CMK (cell line): ENCODE results near the gene PRR18.
"Not testable (repeated sequence)": the region's sequence is repeated elsewhere in the genome, so short reads cannot be mapped to it uniquely, and the experiment has no call there.

Source experiments
- DNase-seq: peaks from one replicate; pipeline ENCODE4 v3.0.0-alpha.2; 2010; ENCODE audit warnings: low read depth

The PRR18 gene, protein sequence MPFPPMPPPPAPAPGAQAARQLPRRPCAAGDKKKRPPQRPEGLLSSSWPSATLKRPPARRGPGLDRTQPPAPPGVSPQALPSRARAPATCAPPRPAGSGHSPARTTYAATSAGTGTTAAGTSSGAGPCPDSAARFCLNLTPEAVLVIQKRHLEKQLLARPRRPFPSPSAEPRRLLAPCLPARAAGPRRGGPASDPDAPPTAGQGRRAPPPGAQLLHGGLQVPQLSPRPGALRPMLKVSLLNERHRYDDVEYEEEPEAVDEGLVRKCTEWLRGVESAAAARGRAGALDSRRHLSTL

DNA sequence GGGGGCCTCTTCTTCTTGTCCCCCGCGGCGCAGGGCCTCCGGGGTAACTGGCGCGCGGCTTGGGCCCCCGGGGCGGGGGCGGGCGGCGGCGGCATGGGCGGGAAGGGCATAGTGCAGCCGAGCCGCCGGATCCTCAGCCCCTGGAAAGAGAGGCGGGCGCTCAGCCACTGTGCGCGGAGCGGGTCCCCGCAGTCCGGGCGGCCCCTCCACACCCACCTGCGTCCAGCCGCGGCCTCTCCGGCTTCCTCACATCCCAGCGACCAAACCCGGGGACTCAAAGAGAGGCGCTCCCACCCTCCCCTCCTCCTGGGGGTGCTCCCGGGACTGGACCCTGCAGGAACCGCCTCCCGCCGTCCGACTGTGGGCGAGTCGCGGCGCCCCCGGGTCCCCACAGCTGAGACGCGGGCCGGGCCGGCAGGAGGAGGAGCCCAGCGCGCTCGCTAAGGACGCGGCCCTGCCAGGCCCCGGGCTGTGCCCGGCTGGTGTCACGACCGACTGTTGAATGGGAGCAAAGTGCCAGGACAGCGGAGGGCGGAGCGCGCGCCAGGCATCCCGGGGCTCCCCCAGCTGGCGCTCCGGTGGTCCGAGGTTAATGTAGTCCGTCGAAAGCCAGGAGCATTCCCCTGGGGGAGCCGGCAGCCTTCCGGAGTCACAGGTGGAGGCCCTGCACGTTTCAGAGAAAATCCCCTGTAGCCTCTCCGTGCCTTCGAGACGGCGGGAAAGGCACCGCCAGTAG is at the start of gene PRR18:
TSS of gene PRR18 (minus strand) at position 360 of the 736 bp plus-strand sequence. CDS start at position 110, 250 bp downstream.
- DNase-seq = no peak

DNA sequence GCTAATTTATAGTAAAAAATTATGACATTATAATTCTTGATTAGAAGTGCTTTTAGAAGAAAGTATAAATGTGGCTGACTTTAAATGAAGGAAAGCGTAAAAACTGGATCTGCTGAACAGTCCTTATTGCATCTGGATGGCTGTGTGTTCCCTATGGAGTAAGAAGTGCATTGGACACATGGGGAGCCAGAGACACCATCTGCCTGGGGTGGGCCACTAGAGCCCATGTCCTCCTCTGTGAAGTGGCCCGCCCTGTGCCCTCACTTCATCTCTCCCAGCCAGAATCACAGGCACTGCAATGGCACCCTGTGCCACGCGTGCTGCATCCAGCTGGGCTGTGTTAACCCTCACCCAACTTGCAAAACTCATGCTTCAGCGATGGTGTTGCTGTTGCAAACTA is 47.4 kb upstream of the PRR18 start:
- no peak for DNase-seq

DNA sequence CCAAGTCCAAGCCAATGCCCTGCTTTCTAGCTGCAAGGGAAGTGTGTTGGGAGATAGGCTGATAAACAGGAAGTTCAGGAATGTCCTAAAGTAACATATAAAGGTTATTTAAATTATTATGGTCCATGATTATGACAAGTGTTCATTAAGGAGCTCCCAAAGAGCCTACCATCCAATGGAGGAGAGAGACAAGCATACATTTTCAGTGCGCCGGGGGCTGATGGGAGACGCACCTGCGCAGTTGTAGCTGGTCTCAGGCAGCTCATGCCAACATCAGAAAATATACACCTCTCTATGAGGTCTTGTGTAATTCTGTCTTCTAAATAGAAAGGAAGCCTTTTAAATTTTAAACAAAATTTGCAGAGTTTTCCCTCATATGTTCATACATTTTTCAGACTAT is 46.8 kb upstream of the PRR18 start:
- DNase-seq = no peak

DNA sequence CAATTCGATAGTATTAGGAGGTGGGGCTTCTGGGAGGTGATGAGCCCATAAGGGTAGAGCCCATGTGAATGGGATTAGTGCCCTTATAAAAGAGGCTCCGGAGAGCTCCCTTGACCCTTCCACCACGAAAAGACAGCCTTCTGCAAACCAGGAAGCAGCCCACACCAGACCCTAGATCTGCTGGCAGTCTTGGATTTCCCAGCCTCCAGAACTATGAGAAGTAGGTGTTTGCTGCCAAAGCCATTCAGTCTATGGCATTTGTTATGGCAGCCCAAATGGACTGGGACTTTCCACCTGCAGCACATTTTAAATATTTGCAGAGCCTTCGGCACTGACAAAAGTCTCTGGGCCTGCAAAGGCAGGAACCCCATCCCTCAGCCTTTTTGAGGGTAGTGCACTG is 46.0 kb upstream of the PRR18 start:
- no peak for DNase-seq

DNA sequence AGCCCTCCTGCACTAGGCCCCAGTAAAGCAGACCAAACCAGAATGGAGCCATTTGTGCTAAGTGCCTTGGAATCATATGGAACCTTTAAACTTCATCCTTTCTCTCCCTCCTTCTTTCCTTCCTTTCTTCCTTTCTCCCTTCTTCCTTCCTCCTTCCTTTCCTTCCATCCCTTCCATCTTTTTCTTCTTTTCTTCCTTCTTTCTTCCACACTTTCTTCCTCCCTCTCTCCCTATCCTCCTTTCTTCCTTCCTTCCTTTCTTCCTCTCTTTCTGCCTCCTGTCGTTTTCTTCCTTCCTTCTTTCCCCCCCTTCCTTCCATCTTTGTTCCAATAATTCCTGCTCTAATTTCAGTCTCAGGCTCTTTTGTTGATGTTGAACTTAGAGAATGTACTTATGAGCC is 45.3 kb upstream of the PRR18 start:
- DNase-seq = no peak

DNA sequence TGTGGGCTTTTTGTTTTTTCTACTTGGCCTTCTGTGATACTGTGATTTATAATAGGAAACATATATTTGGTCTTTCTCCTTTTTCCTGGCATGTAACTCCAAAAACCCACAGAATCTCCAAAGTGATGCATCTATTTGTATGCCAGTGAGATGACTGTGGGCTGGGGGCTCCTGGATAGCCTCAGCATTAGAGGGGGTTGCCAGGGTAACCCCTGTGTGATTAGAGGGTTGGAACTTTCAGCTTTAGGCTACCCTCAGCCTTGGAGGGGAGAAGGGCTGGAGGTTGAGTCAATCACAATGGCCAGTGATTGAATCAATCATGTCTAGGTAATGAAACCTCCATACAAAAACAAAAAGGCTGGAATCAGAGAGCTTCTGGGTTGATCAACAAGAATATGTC is 44.7 kb upstream of the PRR18 start:
- no peak for DNase-seq

DNA sequence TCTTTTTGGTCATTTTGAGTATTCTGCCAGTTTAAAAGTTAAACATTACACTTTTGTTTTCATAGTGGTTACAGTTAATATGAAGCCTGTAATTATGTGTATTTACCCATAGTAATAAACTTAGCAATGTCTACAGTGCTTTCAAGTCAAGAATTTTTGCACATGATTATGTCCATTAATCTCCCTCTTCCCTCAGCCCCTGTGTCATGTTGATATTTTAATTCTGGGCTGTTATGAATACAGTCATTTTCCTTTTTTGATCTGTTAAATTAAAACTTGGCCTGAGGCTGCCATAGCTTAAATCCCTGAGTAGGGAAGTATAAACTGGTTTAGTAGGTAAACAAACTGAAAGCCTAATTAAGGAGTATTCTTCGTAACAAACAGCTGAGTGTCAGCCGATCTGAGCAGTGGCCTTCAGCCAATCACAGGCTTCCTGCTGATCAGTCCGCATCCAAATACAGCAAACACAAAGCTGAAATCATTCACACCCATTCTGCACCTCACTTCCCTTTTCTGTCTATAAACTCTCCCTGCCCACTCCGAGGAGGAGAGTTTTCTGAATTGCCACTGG is 43.6 kb upstream of the PRR18 start:
- no peak for DNase-seq

DNA sequence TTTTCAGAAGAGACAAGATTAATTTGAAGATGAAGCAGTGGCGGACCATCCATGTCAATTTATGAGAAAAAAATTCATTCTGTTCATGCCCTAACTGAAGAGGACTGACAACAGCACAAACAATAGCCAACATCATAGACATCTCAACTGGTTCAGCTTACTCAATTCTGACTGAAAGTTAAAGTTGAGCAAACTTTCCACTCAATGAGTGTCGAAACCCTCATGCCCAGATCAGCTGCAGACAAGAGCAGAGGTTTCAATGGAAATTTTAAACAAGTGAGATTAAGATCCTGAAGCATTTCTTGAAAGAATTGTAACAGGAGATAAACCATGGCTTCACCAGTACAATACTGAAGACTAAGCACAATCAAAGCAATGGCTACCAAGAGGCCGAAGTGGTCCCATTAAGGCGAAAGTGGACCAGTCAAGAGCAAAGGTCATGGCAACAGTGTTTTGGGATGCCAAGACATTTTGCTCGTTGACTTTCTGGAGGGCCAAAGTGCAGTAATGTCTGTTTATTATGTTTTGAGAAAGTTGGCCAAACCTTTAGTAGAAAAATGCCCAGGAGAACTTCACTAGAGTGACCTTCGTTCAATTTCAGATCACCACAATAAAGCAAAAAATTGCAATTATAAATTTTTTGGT is 40.2 kb upstream of the PRR18 start:
- DNase-seq = no peak

DNA sequence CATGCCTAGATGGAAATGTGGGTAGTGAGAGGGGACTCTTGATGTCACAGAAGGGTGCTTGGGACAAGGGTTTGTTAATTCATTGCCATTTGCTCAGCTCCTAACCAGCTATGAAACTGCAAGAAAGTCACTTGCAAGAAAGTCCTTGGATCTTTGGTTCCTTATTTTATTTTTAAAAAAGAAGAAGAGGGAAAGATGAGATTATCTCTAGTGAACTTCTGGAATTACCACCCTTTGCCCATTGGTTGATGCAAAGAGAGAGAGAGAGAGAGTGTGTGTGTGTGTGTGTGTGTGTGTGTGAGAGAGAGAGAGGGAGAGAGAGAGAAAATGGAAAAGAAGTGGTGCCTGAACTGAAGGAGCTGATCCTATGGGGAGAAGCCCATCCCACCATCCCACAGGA is 38.8 kb upstream of the PRR18 start:
- DNase-seq = no peak

DNA sequence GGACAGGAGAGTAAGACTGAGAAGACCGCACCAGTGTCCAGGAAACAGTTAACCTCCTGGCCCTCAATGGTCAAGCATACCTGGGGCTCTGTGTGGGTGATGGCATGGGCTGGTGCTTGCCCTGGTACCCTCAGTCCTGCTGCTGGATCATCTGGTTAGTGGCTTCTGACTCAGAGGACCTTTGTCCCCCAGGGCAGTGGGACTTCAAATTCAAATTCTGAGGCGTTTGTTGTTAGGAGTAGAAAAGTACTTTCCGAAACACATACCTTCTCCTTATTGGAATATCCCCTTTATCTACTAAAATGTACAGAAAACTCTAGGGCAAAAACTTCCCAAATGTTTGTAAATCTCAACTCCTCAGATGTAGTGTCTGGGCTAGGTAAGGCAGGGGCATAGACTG is 38.3 kb upstream of the PRR18 start:
- no peak for DNase-seq

DNA sequence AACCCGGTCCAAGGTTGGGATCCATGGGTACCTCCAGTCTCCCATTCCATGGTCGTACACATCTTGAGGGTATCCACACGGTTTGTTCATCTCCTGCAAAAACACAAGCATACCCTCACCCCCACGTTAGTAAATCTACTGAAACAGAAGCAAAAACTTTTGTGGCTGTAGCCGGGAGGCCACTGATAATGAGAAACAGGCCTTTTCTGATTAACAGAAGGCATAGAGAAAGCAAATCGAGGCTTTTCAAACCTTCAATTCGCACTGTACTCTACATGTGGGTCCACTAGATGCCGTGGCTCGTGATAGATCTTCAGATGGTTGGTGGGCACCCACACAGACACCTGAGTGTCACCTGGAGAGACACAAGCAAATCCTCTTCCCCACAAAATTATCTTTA is 37.5 kb upstream of the PRR18 start:
- DNase-seq = not testable (repeated sequence)

DNA sequence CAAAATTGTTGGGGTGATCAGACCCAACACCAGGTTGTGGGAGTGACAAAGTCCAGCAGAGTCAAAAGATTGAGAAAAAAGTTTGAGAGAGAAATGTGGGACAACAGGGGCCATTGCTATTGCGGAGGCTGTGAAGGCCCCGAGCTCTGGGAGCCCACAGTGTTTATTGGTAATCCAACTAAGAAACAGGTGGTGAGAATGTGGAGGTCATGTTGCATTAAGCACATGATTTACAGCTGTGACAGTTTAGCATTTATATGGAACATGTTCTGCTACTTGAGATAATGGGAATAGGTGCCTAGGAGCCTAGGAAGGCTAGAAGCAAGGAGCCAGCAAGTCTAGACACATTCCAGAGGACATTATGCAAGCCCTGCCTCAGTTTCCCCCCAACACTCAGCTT is 36.7 kb upstream of the PRR18 start:
- DNase-seq = not testable (repeated sequence)

DNA sequence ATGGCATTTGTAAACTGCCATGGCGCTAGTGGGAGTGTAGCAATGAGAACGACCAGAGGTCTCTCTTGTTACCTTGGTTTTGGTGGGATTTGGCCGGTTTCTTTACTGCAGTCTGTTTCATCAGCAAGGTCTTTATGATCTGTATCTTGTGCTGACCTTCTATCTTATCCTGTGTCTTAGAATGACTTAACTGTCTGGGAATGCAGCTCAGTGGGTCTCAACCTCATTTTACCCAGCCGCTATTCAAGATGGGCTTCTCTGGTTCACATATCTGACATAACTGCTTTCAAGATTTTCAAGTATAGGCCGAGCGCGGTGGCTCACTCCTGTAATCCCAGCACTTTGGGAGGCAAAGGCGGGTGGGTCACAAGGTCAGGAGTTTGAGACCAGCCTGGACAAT is 36.0 kb upstream of the PRR18 start:
- no peak for DNase-seq

DNA sequence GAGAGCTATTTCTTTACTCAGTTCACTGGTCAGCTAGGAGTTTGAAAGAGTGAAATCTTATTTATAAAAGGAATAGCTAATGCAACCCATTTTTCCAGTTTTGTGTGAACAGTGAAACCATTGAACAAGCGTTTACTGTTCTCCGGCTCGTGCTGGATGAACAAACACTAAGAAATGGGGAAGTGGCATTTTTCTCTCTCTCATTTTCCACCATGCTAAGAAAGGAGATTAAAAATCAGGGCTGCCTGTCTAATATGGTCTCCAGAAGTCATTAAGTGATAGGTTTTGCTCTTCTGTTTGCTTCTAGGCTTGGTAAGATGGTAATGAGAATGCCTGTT is 34.9 kb upstream of the PRR18 start:
- DNase-seq = no peak

DNA sequence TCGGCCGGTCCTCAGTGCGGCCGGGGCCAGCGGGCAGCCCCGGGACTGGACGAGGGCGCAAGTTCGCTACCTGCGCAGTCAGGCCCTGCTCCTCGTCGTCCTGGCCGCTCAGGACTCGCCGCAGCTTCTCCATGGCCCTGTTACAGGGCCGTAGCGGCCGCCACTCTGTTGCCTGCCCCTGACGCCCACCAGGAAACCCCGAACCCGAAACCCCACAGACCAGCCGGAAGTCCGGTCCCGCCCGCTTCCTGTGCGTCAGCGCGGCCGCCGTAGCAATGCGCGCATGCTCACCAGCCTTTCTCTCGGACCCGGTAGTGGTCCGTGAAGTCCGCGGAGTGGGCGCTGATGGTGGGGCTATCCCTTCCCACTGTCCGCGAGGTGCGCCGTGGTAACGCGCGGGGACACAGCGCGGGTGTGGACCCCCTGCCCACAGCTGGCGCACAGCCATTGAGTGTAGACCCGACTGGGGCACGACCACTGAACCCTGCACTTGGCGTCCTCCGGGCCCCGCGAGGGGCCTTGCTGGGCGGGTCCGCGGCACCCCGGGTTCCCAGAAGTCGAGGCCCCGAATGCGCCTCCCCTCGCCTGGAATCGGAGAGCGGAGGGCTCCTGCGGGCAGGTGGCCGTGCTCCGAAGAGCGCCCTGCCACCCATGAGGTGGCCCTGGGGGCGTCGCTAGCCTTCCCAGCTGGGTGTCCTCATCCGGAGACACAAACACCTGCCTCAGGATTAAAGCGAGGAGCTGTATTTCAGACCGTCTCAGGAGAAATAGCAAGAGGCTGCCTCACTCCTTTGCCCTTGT is 34.4 kb upstream of the PRR18 start, which contains the start of gene SFT2D1:
TSS of gene SFT2D1 (minus strand) at position 197 of the 801 bp plus-strand sequence. CDS start at position 133, 64 bp downstream.
- DNase-seq = peak; percentile 76

DNA sequence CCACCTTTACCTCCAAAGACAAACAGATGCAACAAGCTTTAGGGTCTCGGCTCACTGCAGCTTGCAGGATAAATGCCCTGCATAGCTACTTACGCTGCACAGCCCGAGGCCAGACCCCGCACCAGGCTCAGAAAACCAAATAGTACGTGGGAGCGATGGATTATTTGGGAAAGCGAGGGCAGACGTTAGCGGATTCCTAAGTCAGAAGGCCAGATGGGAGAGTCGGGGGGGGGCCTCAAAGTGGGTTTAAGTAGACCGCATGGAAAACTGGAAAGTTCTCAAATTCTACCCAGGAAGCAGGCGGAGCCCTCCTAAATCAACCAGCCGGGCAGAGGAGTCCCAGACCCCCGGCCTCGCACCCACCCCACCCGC is 33.8 kb upstream of the PRR18 start:
- no peak for DNase-seq

DNA sequence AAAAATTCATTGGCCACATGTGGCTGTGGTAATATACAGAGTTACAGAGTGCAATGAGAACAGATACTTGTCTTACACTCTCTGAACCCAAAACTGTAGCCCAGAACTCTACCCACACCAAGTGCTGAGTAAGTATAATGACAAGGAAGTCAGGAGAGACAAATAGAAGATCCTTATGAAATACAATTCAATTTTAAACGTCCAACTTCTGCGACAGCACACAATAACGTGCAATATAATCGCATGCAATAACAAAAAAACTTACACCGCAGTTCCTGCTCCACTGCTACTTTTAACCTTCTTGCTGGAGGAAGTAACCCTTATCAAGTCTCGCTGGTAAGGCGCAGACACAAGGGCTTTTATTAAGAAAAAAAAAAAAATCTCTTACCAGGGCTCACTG is 33.3 kb upstream of the PRR18 start:
- DNase-seq = no peak

DNA sequence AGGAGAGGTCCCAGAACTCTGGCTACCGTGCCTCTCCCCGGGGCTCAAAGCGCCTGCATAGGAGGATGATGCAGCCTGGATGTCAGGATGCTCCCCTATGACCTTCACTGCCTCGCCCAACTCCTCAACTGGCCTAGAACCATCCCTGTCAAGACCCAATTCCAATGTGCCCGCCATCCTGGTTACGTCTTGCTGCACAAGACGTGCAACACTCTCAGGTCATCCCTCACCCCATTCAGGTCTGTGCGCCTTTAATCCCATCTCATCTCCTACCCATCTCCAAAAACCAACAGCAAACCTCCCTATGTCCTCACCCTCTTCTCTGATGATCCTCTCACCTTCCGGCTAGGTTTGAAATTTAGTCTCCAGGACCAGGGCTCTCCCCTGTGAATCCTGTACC is 30.7 kb upstream of the PRR18 start:
- DNase-seq = no peak

DNA sequence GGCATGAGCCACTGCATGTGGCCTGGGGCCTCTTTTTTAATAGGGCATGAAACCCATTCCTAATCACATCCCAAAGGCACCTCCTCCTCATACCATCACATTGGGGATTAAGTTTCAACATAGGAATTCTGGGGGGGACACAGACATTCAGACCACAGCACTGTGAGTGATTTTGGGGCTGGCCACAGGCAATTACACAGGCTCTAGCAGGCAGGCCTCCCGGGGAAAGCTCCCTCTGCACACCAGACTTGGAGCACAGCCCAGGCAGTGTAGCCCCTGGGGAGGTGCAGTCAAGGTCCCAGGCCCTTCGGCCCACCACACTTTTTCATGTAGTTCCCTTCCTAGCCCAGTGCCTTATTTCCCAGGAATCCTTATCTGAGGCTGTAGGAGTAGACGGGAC is 28.7 kb upstream of the PRR18 start:
- no peak for DNase-seq

DNA sequence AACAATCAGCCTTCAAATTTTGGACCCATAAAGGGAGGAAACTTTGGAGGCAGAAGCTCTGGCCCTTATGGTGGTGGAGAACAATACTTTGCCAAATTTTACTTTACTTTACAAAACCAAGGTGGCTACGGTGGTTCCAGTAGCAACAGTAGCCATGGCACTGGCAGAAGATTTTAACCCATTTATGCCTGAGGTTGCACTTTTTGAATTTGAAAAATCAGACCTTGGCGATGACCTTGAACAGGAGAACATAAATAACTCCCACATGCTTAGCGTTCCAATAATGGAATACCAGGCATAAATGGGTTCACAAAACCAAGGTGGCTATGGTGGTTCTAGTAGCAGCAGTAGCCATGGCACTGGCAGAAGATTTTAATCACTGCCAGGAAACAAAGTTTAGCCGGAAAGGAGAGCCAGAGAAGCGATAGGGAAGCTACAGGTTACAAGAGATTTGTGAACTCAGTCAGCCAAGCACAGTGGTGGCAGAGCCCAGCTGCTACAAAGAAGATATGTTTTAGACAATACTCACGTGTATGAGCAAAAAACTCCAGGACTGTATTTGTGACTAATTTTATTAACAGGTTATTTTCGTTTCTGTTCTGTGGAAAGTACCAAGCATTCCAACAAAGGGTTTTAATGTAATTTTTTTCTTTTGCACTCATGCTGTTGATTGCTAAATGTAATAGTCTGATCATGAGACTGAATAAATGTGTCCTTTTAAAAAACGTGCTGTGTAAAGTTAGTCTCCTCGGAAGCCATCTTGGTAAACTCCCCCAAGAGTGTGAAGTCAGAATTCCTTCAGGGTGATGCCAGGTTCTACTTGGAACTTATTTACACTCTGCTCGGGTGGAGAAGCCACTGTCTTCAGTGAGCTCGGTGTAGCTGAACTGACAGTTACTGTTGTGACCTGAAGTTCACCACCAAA is 27.4 kb upstream of the PRR18 start:
- DNase-seq = no peak

DNA sequence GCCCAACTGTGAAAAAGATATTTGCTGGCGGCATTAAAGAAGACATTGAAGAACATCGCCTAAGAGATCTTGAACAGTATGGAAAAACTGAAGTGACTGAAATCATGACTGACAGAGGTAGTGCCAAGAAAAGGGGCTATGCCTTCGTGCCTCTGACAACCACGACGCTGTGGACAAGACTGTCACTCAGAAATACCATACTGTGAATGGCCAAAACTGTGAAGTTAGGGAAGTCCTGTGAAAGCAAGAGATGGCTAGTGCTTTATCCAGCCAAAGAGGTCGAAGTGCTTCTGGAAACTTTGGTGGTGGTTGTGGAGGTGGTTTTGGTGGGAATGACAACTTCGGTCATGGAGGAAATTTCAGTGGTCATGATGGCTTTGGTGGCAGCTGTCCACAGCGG is 26.7 kb upstream of the PRR18 start:
- no peak for DNase-seq
